GM19043 (cell line): ENCODE results near the gene FLAD1.
"Not testable (repeated sequence)": the region's sequence is repeated elsewhere in the genome, so short reads cannot be mapped to it uniquely, and the experiment has no call there.

Source experiments
- ATAC-seq: cut with Tn5 transposase; IDR thresholded peaks from one replicate; pipeline ENCODE4 v1.9.1; 2021; ENCODE audit warnings: low read depth; ENCODE audit not compliant: unreplicated experiment

Gene FLAD1

GRCh38 chr1:154967331-154967950, 15.7 kb upstream of the FLAD1 start:
- no peak for ATAC-seq

- no peak for ATAC-seq
Observed at GRCh38 chr1:154968731-154969130, 14.4 kb upstream of the FLAD1 start.

- no peak for ATAC-seq
Observed at GRCh38 chr1:154969246-154969645, 13.9 kb upstream of the FLAD1 start.

GRCh38 chr1:154969860-154970452, 13.2 kb upstream of the FLAD1 start:
- no peak for ATAC-seq

- no peak for ATAC-seq
Observed at GRCh38 chr1:154970631-154971340, 12.4 kb upstream of the FLAD1 start, which contains the start of gene SHC1. SHC1 (minus strand) TSS chr1:154970747; CDS start chr1:154970526, 221 bp downstream.

GRCh38 chr1:154971341-154971998, 11.7 kb upstream of the FLAD1 start:
- ATAC-seq: no peak

- ATAC-seq: no peak
Observed at GRCh38 chr1:154972213-154972516, 11.0 kb upstream of the FLAD1 start.

GRCh38 chr1:154972517-154973343, 10.4 kb upstream of the FLAD1 start:
- no peak for ATAC-seq

GRCh38 chr1:154973344-154974101, 9.6 kb upstream of the FLAD1 start:
- no peak for ATAC-seq

GRCh38 chr1:154974102-154974807, 8.9 kb upstream of the FLAD1 start, which contains the start of gene CKS1B:
CKS1B (plus strand) TSS chr1:154974681; CDS start chr1:154974746, 65 bp downstream.
- peak; percentile 70 for ATAC-seq

GRCh38 chr1:154974808-154975408, 8.2 kb upstream of the FLAD1 start:
- ATAC-seq: peak; percentile 35

- no peak for ATAC-seq
Observed at GRCh38 chr1:154975409-154976059, 7.6 kb upstream of the FLAD1 start.

GRCh38 chr1:154977762-154978161, 5.4 kb upstream of the FLAD1 start:
- ATAC-seq: not testable (repeated sequence)

- no peak for ATAC-seq
Observed at GRCh38 chr1:154978360-154978759, 4.8 kb upstream of the FLAD1 start.

GRCh38 chr1:154982341-154982740, 803 bp upstream of the FLAD1 start:
- no peak for ATAC-seq

- no peak for ATAC-seq
Observed at GRCh38 chr1:154983776-154984466, 777 bp downstream of the FLAD1 start.

GRCh38 chr1:154986736-154987135, 3.6 kb downstream of the FLAD1 start:
- ATAC-seq: not testable (repeated sequence)

- no peak for ATAC-seq
Observed at GRCh38 chr1:154987326-154987725, 4.2 kb downstream of the FLAD1 start.
